HG03060 (cell line): ENCODE results near the gene SWAP70.
"Not testable (repeated sequence)": the region's sequence is repeated elsewhere in the genome, so short reads cannot be mapped to it uniquely, and the experiment has no call there.

ENCODE experiments used
- ATAC-seq: cut with Tn5 transposase; IDR thresholded peaks from one replicate; pipeline ENCODE4 v1.9.1; 2021; ENCODE audit warnings: low read depth, moderate number of reproducible peaks; ENCODE audit not compliant: unreplicated experiment

Gene SWAP70

DNA sequence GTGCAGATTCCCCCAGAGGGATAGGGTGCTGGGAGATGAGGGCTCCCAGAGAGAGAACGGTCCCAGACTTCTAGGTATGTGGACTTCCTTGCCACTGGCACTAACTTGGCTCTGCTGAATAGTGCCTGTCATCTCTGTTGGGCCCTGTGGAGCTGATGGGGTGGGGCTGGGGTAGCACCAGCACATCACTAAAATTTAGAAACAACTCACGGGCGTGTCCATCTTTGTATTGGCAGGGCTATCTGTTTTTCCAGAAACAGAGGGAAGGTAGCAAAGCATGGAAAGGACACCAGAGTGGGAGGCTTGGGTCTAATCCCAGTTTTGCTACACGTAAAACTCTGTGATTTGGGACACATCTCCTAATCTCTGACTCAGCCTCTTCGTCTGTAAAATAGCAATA lies 25.8 kb downstream of the SWAP70 start:
- no peak for ATAC-seq

GRCh38 chr11:9691865-9692264 lies 28.0 kb downstream of the SWAP70 start:
- ATAC-seq = no peak

GRCh38 chr11:9692691-9693090 lies 28.8 kb downstream of the SWAP70 start:
- no peak for ATAC-seq

GRCh38 chr11:9693801-9694553 lies 30.1 kb downstream of the SWAP70 start:
- ATAC-seq = no peak

GRCh38 chr11:9695228-9695627 lies 31.4 kb downstream of the SWAP70 start:
- ATAC-seq = not testable (repeated sequence)

DNA sequence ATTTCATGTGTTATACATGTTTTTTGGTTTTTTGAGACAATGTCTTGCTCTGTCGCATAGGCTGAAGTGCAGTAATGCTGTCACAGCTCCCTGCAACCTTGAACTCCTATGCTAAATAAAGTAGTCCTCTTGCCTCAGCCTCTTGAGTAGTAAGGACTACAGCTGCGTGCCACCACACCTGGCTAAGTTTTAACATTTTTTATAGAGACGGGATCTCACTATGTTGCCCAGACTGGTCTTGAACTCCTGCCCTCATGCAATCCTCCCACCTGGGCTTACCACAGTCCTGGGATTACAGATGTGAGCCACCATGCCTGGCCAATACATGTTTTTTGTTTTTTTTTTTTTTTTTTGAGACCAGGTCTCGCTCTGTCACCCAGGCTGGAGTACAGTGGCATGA lies 33.9 kb downstream of the SWAP70 start:
- ATAC-seq = no peak

GRCh38 chr11:9700105-9700801 lies 36.4 kb downstream of the SWAP70 start:
- no peak for ATAC-seq

DNA sequence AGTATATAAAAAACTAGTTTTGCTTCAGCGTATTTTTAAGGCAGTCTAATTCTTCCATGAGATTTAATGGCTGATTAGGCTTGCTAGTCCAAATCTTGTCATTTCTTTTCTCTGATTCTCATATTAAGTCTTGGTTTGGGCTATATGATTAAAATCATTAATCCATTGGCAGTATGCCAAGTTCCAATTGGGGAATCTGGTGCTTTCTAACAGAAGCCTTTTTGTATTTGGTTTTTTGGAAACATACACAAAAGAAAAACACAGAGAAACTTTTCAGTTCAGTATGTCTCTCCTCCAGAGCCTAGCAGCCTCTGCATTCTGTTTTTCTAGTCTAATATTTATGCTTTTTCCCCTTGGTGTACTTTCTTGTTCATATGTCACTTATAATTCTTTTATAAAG lies 37.9 kb downstream of the SWAP70 start:
- ATAC-seq = no peak

GRCh38 chr11:9703280-9703679 lies 39.4 kb downstream of the SWAP70 start:
- no peak for ATAC-seq

DNA sequence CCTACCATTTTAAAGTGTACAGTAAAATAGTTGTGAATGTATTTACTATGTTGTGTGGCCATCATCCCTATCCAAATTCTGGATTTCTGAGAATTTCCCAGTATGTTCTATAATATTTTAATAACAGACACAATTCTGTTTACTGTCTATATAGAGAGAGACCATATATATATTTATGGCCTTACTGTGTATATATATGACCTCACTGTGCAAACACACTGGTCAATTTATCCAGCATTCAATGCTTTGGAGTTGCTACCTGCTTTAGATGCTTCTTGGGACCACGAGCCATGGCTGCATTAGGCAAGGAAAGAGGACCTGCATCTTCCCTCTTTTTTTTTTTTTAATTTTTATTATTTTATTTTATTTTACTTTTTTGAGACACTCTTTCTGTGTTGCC lies 40.2 kb downstream of the SWAP70 start:
- no peak for ATAC-seq

DNA sequence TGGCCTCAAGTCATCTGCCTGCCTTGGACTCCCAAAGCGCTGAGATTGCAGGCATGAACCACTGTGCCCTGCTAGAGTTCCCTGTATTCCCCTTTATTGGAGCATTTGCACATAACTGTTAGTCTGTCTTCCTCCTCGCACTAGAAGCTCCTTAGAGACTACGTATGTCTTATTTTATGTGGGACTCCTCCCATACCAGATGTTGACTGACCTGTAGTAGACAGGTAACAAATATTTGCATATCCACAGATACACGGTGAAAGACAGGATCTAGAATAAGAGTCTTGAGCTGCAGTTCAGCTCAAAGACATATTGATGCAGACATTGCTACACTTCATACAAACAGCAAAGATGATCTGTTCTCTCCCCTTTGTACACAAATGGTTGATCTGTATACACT lies 40.7 kb downstream of the SWAP70 start:
- ATAC-seq = no peak

DNA sequence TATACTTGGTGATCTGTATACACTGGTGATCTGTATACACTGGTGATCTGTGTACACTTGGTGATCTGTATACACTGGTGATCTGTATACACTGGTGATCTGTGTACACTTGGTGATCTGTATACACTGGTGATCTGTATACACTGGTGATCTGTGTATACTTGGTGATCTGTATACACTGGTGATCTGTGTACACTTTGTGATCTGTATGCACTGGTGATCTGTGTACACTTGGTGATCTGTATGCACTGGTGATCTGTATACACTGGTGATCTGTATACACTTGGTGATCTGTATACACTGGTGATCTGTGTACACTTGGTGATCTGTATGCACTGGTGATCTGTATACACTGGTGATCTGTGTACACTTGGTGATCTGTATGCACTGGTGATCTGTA lies 41.5 kb downstream of the SWAP70 start:
- not testable (repeated sequence) for ATAC-seq

DNA sequence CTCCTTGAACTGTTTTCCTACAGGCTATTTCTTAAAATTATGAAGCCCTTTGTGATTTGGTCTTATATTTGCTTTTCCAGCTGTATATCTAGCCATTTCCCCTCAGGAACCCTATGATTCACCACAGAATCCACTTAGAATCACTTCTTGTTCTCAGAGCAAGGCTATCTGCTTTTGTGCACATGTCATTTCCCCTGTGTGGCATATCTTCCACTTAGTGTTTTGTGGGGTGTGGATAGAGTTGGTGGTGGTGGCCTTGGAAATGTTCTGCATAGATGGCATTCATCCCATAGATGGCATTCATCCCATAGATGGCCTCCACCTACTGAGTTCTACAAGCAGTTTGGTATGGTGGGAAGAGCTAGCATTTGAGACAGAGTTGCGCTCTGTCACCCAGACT lies 44.7 kb downstream of the SWAP70 start:
- ATAC-seq = no peak

DNA sequence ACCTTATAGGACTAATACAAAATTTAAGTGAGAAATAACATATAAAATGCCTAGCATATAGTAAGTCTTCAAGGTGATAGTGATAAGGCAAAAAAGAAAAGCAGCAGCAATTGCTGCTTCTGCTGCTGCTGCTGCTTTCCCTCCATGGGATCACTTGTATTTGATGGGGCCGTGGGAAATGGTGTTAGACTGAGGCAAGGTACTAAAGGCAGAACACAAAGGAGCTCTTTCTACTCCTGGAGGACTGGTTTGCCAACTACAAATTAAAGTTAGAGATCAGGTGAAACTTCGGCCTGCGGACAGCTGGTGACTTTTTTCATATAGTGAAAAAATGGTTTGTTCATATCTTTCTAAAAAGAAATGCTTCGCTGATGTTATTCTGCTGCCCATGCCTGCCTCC lies 46.3 kb downstream of the SWAP70 start:
- no peak for ATAC-seq

- no peak for ATAC-seq
Measured at GRCh38 chr11:9710852-9711251, 47.0 kb downstream of the SWAP70 start.

DNA sequence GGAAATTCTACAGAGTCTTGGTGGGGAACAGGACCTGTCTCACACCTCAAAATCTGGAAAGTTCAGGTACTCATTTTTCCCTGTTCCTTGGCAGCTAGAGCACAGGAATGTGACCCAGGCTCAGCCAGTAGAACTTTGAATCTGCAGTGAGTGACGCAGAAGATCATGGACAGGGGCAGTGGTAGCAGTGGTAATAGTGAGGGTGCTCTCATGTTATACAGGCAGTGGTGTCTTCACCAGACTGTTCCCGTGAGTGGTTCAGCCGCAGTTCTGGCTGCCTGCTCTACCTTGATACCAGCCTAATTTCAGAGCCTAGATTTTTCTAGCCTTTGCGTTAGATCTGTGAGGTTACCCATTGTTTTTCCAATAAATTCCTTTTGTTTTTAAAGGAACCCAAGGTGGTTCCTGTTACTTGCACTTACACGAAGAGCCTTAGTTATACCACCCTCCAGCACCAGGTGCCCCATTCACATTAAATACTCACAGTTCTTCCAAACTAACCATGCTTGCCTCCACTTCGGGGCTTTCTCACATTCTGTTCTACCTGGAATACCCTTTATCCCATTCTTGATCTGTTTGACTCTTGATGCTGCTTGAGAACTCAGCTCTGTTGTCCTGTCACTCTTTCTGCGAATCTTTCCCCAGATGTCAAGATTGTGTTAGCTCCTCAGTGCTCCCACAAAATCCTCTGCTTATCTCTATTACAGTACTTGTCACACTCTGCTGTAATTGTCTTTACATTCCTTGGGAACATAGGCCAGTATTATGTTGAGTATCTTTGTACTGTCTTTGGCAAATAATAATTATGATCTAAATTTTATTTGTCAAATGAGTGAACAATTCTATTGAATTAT lies 47.8 kb downstream of the SWAP70 start:
- no peak for ATAC-seq

- ATAC-seq = no peak
Measured at GRCh38 chr11:9714272-9714940, 50.5 kb downstream of the SWAP70 start.

DNA sequence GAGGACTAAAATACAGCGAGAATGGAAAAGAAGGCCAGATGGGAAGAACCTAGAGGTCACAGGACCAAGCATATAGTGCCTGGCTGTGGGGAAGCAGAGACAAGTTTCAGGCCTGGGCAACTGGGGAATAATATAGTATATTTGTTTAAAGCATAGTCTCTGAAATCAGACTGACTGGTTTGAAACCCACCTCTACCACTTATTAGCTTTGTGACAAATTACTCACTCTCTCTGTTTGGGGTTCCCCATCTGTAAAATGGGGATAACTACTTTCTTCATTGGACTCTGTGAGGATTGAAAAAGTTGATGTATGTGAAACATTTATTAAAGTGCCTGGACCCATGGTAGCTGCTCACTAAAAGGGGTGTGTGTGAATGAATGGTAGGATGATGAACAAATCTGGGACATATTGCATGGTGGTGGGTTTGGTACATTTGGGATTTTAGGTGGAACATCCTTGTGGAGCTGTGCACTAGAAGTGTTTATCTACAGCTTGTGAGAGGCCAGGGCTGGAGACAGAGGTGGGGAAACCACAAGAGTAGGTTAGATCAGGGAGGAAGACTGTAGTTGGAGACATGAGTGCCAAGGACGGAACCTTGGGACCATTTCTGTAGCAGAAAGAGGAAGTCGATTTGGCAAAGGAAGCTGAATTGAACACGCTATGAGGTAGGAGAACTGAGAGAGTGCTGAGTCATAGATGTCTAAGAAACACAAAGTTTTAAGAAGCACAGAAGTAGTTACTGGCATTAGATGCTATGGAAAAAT lies 52.6 kb downstream of the SWAP70 start:
- peak; percentile 64 for ATAC-seq

DNA sequence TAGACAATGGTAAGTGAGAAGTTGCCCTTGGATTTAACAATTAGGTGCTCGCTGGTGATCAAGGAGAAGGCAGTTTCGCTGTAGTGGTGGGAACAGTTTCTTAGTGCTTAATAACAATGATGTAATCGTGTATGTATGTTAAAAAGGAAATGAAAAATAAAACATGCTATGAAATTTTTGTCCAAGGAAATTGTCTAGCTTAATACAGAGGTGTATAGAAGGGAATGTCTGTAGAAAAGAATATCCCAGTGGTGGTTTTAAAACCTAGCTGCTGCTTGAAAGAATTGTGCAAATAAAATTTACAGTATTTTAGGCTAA lies 53.1 kb downstream of the SWAP70 start:
- no peak for ATAC-seq

DNA sequence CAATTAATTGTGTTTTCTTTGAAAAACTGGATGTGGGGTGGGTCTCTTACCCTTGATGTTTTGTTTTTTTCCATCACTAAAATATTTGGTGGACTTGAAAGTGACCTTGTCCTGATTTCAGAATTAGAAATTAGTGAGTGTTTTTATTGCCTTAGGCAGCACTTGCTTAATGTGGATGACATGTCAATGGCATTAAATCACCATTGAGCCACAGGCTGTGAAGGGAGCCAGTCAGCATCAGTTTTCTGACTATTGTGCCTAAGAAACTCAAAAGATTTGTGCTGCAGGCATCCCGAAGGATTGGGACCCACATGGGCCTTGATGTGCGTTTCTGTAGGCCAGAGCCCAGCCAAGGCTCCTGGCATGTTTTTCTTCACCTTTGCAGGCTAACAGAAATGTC lies 53.8 kb downstream of the SWAP70 start:
- ATAC-seq = no peak
